Glomerular visceral epithelial cell (primary cell): ENCODE measurements around the gene ASCL2.

Experiments
- DNase-seq: peaks from one replicate; pipeline ENCODE4 v3.0.0-alpha.2; 2016; ENCODE audit errors: extremely low spot score

Gene ASCL2

DNA sequence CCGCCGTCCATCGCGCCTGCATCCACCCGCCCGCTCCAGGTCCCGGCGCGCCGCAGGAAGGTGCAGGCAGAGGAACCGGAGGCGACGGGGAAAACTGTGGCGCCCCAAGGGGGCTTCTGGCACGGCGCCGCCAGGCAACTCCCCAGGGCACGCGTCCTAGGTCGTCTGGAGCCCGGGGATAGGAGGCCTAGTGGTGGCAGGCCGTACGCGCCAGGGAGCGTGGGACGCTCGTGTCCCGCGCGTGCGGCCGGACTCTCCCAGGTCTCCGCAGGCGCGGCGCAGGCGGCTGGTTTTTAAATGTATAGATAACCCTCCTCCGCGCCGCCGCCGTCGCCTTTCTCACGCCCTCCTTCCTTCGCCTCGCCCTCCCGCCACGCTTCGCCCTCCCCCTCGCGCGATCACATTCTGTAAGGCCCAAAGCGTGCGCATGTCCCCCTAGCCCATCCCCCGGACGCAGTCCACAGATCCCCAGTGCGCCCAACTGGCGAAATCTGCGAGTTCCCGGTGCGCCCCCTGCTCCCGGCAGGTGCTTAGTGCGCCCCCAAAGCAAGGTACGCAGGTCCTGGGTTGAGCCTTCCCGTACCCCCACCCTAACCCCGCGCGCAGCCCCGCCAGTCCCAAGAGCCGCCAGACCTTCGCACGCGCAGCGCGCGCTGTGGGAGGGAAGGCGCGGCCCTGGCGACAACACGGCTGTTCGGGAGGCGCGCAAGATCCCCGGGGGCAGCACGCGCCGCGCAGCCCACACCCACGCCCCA lies at the start of gene ASCL2:
Gene ASCL2 (minus strand): TSS at position 267 of the 755 bp plus-strand sequence. CDS start 256 bp downstream, at position 11.
- no peak for DNase-seq

- DNase-seq = no peak
These were observed 49.5 kb upstream of the ASCL2 start for GRCh38 chr11:2319791-2320472.

DNA sequence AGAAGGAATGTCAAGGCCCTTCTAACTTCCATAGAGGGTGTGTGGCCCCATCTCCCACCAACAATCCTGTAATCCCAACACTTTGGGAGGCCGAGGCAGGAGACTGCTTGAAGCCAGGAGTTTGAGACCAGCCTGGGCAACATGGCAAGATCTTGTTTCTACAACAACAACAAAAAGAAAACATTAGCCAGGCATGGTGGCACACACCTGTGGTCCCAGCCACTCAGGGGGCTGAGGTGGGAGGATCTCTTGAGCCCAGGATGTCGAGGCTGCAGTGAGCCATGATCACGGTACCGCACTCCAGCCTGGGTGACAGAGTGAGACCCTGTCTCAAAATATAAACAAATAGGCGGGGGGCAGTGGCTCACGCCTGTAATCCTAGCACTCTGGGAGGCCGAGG lies 48.3 kb upstream of the ASCL2 start:
- no peak for DNase-seq

DNA sequence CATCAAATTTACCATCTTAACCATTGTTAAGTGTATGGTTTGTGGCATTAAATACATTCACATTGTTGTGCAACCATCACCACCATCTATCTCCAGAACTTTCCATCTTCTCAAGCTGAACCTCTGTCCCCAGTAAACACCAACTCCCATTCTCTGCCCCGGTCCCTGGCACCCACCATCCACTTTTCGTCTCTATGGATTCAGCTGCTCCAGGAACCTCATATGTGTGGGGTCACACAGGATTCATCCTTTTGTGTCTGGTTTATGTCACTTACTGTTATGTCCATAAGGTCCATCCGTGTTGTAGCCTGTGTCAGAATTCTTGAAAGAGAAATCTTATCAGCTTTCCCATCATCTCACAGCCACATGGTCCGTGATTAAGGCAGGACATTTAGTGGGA lies 47.7 kb upstream of the ASCL2 start:
- no peak for DNase-seq

DNA sequence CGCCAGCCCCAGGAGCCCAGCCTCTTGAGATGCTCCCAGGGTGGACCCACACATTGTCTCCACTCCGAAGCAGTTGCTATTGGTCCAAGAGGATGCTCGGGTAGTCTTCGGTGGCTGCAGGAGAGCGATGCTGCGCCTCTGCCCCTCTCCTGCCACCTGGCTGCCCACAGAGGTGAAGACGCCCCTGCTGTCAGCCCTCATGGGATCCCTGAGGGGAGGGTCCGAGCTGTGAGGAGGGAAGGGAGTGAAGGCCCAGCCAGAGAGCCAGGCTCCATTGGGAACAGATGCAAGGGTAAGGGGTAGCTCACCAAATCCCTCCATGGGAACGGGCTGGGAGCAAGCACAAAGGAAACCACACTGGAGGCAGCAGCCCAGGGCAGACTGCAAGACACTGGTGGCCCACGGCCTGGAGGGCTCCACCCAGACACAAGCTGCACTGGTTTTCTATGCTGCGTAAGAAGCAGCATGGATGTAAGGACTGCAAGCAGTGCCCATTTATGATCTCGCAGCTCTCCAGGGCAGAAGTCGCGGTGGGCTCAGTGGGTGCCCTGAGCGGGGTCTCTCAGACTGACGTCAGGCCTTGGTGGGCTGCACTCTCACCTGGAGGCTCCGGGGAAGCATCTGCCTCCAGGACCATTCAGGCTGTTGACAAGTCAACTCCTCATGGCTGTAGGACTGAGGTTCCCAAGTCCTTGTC lies 47.1 kb upstream of the ASCL2 start:
- DNase-seq = no peak

DNA sequence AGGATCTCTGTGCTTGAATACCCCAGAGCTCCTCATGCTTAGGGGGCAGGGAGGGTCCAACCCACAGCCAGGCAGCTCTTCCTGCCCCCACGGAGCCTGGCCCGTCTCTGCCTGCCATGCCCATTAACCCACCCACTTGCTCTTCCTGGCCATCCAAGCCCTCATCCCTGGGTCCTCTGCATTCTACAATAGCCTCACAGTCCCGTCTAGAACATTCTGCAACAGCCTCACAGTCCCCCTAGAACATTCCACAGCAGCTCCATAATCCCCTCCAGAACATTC lies 46.5 kb upstream of the ASCL2 start:
- DNase-seq = no peak

DNA sequence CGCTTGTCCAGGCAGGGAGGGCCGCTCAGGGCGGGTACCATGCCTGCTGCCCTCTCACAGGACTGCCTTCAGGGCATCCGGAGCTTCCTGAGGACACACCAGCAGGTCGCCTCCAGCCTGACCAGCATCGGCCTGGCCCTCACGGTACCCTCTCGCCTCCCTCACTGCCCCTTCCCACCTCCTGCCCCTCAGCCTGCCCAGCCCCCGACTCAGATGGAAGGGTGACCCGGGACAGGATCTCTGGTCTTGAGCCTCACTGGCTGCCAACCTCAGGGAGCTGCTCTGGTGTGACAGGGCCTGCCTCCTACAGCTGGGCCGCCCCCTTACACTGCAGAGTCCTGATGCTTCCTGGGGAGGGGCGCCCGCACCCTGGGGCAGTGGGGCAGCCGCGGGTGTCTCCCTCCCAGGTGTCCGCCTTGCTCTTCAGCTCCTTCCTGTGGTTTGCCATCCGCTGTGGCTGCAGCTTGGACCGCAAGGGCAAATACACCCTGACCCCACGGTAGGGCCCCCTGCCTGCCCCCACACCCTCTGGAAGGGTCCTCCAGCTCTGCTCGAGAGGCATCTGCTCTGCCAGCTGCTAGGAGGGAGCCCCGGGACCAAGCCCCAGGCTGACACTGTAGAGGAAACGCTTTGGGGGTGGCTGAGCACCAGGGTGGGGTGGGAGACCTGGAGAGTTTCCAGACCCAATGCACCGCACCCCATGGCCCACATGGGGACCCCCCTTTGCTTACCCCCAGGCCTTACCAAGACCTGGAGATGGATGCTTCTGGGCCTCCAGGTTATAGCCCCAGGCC lies 46.0 kb upstream of the ASCL2 start:
- no peak for DNase-seq

DNA sequence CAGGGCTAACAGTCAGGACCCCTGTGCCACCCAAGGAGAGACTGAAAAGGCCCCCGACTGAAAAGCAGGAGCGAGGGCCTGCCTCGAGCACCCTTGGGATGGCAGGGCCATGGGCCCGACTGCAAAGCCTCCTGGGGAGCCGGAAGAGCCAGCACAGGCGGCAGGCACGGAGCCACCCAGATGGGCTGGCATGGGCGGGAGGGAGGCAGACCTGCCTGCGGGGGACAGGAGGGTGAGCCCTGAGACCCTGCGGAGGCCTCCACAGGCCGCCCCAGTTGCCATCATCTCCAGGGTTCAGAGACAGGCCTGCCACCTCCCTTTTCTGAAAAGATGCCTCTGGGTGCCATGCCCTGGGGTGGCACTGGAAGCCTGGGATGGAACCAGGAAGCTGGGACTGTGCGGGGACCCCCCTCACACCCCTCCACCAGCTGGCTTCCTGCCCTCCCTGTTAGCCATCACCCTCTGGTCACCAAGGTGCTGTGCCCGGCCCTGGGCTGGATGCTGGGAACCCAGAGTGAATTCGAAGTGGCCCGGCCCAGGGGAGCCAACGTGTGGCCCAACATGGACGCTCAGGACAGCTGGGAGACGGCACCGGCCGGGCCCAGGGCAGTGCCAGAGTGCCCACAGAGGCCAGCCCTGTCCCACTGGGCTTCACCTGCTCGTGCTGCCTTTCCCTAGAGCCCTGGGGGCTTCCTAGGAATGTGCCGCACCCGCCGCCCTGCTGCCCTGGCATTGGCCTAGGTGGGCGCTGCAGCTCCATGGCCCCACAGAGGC lies 45.2 kb upstream of the ASCL2 start:
- no peak for DNase-seq

DNA sequence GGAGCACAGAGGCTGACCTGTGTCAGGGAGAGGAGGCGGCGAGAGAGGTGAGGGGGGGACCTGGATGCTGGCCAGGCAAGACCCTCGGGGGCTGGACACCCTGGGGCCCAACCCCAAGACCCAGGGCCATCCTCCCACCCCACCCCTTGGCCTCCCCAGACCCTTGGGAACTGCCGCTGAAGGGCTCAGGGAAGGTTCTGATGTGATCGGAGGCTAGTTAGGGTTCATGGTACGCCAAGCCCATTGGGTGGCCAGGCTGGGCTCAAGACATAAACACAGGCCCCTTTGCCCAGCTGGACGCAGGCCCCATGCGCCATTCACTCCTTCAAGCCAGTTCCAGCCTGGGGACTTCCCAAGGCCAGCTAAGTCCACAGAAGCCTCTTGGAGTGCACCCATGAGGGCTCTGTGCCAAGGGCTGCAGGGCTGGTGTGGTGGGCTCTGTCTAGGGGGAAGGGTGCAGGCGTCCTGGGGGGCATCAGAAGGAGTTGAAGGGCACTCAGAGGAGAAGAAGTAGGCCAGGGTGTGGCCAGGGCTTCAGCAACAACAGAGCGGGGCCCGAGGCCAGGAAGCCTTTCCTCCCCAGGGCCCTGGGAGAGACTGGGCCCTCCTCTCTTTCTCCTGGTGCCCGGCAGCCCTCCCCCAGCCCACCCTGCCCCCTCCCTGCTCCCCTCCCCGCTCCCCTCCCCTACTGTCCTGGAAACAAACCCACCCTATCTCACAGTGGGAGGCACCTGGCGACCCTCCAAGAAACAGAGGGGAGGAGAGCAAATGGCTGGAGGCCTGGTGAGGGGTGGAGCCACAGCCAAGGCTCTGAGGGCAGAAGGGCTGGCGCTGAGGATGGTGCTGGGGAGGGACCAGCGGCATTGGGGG lies 44.4 kb upstream of the ASCL2 start:
- no peak for DNase-seq

GRCh38 chr11:2314136-2314524 lies 43.7 kb upstream of the ASCL2 start:
- no peak for DNase-seq

- DNase-seq = no peak
These were observed 42.9 kb upstream of the ASCL2 start for GRCh38 chr11:2313051-2313951.

DNA sequence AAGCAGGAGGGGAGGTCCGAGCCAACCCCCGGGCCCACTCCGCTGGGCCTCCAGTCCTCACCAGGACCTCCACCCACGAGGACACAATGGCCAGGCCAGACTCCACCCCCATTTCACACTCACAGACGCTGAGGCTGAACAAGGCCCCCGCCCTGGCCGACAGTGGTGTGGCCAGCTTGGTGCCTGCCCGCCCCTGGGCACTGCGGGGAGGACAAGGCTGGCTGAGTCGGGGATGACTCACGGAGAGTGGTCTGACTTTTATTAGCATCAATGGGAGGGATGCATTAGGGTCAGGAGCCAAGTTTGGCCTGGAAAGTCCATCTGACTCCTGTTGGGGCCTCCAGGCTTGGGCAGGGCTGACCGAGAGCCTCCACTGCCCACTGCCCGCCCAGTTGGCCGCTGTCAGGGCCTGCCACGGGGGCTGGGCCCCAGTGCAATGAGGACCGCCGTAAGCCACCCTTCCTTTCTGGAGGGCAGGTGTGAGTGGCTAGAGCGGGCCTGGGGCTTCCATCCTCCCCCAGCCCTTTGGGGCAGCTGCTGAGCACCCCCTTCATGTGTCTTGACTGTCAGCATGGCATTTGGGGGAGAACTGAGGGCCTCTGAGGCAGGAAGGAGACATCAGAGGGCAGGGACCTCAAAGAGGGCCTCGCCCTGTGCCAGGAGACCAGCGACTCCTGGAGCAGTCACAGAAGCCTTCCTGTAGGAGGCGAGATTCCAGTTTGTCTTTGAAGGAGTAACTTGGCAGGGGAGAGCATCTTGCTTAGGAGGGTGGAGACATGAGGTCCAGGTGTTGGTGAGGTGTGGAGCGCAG lies 42.0 kb upstream of the ASCL2 start:
- peak; percentile 30 for DNase-seq

DNA sequence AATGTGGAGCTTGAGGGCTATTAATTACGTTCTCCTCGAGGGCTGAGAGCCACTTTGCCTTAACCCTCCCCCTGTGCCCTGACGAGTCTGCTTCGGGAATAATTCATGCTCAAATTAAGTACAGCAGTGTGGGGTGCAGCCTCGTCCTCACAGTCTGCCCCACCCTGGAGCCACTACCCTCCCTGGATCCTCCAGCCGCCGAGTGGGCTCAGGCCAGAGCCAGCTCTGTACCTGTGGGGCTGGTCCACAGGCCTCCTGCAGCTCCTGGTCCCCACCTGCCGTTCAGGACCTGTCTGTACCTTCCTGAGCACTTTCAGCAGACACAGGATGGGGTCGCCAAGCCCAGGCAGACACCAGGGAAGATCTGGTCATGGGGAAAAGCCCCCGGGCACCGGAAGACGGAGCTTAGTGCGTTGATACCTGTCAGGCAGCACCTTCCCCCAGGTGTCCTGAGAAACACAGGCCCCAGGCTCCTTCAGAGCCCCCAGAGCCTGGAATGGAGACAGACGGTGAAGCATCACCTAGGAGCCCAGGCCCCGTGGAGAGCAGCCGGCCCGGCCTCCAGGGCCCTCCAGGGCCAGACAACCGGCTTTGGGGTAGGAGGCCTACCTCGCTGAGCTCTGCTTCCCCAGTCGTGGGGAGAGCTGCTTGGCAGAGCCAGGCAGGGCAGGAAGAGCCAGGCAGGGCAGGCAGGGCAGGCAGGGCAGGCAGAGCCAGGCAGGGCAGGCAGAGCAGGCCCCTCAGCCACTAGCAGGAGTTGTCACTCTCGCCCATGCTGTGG lies 41.2 kb upstream of the ASCL2 start:
- DNase-seq = no peak

DNA sequence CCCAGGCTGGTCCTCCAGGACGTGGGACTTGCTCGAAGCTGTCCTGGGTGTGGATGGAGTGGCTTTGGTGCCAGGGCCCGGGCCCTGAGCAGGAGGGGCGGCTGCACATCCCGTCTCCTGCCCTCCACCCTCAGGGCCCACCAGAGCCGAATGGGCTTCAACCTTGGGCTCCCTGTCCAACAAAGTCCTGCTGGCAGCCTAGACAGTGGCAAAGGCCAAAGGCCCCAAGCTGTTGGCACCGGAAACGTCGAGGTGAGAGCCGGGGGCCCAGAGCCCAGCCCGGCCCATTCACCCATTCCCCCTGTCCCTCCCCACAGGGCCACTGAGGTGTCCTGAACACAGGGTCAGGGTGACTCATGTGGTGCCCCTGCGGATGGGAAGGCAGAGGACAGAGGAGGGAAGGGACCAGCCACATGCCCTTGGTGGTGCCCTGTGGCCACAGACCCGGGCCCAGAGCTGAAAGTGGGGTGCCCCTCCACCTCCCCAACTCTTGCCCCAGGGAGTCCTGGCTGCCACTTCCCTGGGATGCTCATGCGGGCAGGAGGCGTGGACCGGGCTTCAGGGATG lies 40.5 kb upstream of the ASCL2 start:
- DNase-seq = no peak

DNA sequence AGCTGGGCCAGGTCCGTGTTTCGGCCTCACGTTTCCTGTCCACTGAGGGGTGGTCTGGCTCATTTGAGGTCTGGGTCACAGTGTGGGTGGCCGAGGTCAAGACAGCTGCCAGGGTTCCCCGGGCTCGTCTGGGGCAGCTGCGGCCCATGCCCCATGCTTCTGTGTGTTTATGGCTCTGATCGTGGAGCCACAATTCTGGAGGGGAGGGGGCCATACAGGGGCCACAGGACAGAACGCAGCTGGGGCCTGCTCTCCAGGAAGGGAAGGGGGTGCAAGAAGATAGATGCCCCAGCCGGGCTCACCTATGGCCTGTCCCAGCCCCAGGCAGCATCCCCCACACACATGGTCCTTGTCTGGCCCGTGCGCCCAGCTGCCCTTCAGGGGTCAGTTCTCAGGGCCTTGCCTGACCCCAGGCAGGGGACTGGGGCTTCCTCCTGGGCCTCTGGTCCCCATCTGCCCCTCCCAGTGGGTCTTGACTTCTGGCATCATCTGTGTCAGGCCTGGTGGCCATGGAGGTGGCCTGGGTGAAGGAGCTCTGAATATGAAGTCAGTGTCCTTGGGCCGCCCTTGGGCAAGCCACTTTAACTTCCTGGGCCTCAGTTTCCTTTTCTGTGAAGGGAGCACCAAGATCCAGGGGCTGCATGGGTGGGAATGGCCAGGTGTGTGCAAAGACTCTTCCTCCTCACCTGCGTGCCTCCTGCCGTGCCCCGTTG lies 39.8 kb upstream of the ASCL2 start:
- DNase-seq = no peak

DNA sequence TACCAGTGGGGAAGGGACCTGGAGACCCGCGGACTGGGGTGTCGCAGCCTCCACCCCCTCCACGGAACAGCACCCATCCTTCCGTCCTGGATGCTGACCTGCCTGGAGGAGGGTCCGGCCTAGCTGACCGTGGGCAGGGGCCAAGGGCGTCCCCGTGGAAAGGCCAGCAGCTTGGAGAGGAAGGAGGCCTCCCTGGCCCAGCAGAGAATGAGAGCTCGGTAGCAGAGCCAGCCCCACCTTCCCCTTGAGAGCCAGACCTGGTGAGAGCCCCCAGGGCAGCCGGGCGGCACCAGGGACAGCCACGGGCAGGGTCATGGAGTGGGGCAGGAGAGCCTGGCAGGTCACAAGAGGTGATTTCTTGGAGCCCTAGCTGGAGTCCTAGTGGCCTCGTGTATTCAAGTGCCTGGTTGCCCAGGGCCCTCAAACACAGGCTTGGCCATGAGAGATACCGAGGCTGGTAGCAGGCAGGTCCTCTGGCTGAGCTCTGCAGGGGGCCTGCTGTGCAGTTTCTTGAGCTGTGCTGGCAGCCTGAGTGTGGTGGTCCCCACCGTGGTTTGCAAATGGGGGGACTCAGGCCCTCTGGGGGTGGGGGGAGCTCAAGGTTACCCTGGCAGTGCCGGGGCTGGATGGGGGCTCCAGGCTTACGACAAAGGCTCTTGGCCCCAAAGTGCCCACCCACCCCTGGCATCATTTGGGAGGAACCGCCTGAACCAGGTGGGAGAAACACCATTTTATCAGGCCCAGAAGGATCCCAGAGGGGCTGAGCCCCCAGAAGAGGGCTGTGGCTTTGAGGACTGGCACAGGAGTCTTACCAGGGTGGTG lies 39.1 kb upstream of the ASCL2 start:
- DNase-seq = no peak
